ENCODE results near the gene CARMIL1. TPM values are rescaled to one million over a fixed set of nuclear protein-coding genes. Genes with fewer than 3 reads are reported as not detected.

CARMIL1 gene
- total and polyA plus RNA-seq, 10 of the 15 experiments (the other 5 are each of a cell fraction or from before 2014, with no cell fraction given) = 6.4 to 18.1 (median 10.3) TPM

DNA sequence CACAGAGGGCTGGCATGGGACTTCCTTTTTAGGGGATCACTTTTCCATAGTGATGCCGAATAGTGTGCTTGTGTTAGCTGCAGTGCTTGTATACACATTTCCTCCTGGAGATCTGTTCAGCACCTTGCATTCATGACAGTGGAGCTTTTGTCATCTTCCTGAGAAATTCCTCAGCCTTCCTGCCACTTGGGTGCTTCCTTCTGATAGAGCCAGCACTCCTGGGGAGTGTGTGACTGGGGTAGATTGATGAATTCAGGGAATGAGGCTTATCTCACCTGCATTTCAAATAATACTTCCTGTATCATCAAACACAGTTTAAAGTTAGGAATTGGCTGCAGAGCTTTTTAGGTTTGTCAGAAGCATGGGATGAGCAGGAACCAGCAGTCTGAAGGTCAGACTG, 324.1 kb downstream of the CARMIL1 start (continued):
- TF ChIP-seq SIX5 (IDR thresholded peaks at IDR 0.05; ENCODE audit: low read depth, low read length, severe bottlenecking) (no peak), POU2F2 (IDR thresholded peaks at IDR 0.05; ENCODE audit: borderline replicate concordance, low read depth, low read length) (no peak), ZNF24 (IDR thresholded peaks at IDR 0.05) (no peak), ZNF217 (IDR thresholded peaks at IDR 0.05) (no peak), JUNB (IDR thresholded peaks at IDR 0.05) (no peak), WRNIP1 (IDR thresholded peaks at IDR 0.05; ENCODE audit: borderline replicate concordance, low read depth, low read length) (no peak), KDM1A (IDR thresholded peaks at IDR 0.05; ENCODE audit: borderline replicate concordance) (no peak)
- TF ChIP-seq, protein P1, sequence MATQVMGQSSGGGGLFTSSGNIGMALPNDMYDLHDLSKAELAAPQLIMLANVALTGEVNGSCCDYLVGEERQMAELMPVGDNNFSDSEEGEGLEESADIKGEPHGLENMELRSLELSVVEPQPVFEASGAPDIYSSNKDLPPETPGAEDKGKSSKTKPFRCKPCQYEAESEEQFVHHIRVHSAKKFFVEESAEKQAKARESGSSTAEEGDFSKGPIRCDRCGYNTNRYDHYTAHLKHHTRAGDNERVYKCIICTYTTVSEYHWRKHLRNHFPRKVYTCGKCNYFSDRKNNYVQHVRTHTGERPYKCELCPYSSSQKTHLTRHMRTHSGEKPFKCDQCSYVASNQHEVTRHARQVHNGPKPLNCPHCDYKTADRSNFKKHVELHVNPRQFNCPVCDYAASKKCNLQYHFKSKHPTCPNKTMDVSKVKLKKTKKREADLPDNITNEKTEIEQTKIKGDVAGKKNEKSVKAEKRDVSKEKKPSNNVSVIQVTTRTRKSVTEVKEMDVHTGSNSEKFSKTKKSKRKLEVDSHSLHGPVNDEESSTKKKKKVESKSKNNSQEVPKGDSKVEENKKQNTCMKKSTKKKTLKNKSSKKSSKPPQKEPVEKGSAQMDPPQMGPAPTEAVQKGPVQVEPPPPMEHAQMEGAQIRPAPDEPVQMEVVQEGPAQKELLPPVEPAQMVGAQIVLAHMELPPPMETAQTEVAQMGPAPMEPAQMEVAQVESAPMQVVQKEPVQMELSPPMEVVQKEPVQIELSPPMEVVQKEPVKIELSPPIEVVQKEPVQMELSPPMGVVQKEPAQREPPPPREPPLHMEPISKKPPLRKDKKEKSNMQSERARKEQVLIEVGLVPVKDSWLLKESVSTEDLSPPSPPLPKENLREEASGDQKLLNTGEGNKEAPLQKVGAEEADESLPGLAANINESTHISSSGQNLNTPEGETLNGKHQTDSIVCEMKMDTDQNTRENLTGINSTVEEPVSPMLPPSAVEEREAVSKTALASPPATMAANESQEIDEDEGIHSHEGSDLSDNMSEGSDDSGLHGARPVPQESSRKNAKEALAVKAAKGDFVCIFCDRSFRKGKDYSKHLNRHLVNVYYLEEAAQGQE (IDR thresholded peaks at IDR 0.05; ENCODE audit: low read depth, low read length) = no peak

DNA sequence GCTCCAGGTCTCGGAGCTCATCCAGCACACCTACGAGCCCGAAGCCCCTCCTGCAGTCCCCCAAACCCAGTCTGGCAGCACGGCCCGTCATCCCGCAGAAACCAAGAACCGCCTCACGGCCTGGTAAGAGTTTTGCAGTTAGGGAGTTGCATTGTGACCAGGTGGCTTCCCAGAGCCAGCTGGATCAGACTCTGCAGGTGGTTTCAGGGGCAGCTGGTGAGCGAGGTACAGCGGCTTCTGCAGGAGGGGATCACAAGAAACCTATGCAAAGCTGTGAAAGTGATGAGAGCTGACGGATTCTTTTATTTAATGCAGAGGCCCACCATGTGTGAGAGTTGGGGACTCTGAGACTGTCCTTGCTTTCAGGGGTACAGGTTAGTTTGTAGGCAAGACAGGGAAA, 327.0 kb downstream of the CARMIL1 start:
- Histone ChIP-seq H3K9me3 (replicated peaks; ENCODE audit: control insufficient read depth, insufficient read depth, low read length) (no peaks in the 10 kb centered on the region), H2AFZ (ENCODE audit: control insufficient read depth, low read depth, low read length) (no peak overlapping the region), H3K27ac (ENCODE audit: control insufficient read depth, insufficient read depth) (no peak overlapping the region), H3K36me3 (ENCODE audit: control insufficient read depth in 2 of 2, insufficient read depth in 2 of 2, low read length in 1 of 2) (no peaks in the 10 kb centered on the region), H3K4me2 (ENCODE audit: control insufficient read depth, insufficient read depth) (no peak overlapping the region), H4K20me1 (ENCODE audit: control insufficient read depth, insufficient read depth) (no peaks in the 10 kb centered on the region), H3K27me3 (replicated peaks in 1 of 2; ENCODE audit: control insufficient read depth in 2 of 2, insufficient read depth in 2 of 2, low read length in 1 of 2) (no peaks in the 10 kb centered on the region), H3K4me3 (no peak overlapping the region), H3K79me2 (ENCODE audit: control insufficient read depth, insufficient read depth, low read length) (no peaks in the 10 kb centered on the region), H3K9ac (ENCODE audit: control insufficient read depth, insufficient read depth, low read length) (no peak overlapping the region), H3K4me1 (ENCODE audit: control insufficient read depth, insufficient read depth, low read length) (no peaks in the 10 kb centered on the region)
- no TSS peak for BruUV-seq (replicated peaks)
- ChIA-PET RAD21 (ENCODE audit: unreplicated experiment) (interaction anchor here (1.2 kb wide), 1 partner anchor 341 kb away, joined by 5 read pairs; no protein-coding TSS in a partner anchor), CTCF (interaction anchor here (0.7 to 1.5 kb wide), 5 partner anchors 9 to 343 kb away, joined by 3 to 4 read pairs (median 3); no protein-coding TSS in a partner anchor), POLR2A (no interaction called here), SMC1A (ENCODE audit: uncharacterized antibody, unreplicated experiment) (interaction anchor here (1.2 to 1.8 kb wide), 3 partner anchors 55 to 383 kb away, joined by 3 to 4 read pairs (median 3); no protein-coding TSS in a partner anchor)
- FAIRE-seq = no peak
- WGBS (ENCODE audit: insufficient coverage, insufficient replicate concordance, low lambda C conversion rate, missing lambda C conversion rate) = 21% methylated on average over 11 of the region's 11 CpGs
- no peak for DNase-seq (ENCODE audit: low read depth, low spot score)
- in situ Hi-C loops (cut with MboI) = no loop called here
- intact Hi-C loops (cut with micrococcal nuclease; ENCODE audit: unreplicated experiment) = no loop called here
- ATAC-seq = no peak
- no peak for TF ChIP-seq ZNF622 (IDR thresholded peaks at IDR 0.05)
- TF ChIP-seq HSF1 (IDR thresholded peaks at IDR 0.05; ENCODE audit: low read depth, low read length) = no peak
- TF ChIP-seq ESRRA (IDR thresholded peaks at IDR 0.05; ENCODE audit: low read length) = no peak
- no peak for TF ChIP-seq NFYA (IDR thresholded peaks at IDR 0.05; ENCODE audit: borderline replicate concordance, low read depth, low read length)
- no peak for TF ChIP-seq SUZ12 (IDR thresholded peaks at IDR 0.05; ENCODE audit: unreplicated experiment)
- no peak for TF ChIP-seq BCL3 (IDR thresholded peaks at IDR 0.05; ENCODE audit: borderline replicate concordance, insufficient read depth, low read depth, low read length, poor library complexity, severe bottlenecking)
- TF ChIP-seq, protein P2, sequence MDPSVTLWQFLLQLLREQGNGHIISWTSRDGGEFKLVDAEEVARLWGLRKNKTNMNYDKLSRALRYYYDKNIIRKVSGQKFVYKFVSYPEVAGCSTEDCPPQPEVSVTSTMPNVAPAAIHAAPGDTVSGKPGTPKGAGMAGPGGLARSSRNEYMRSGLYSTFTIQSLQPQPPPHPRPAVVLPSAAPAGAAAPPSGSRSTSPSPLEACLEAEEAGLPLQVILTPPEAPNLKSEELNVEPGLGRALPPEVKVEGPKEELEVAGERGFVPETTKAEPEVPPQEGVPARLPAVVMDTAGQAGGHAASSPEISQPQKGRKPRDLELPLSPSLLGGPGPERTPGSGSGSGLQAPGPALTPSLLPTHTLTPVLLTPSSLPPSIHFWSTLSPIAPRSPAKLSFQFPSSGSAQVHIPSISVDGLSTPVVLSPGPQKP (IDR thresholded peaks at IDR 0.05; ENCODE audit: low read depth, low read length) = no peak
- TF ChIP-seq NR2C1 (IDR thresholded peaks at IDR 0.05) = no peak
- TF ChIP-seq GABPA (IDR thresholded peaks at IDR 0.05; ENCODE audit: low read depth) = no peak
